ENCODE data around the gene MOCS2. TPM values are rescaled to one million over a fixed set of nuclear protein-coding genes. Genes with fewer than 3 reads are reported as not detected.

The MOCS2 gene
- total RNA-seq, 1 experiment from 2014 or later: 14.4 TPM

GRCh38 chr5:53123702-53124101, 14.1 kb upstream of the MOCS2 start:
- Mint-ChIP-seq H3K36me3 (no peaks in the 10 kb centered on the region), H3K9me3 (peaks cover 11% of the 10 kb centered on the region), H3K27ac (no peak overlapping the region), H3K27me3 (ENCODE audit: low read depth) (no peaks in the 10 kb centered on the region), H3K4me3 (no peak overlapping the region), H3K4me1 (no peaks in the 10 kb centered on the region)
- DNase-seq (ENCODE audit: low spot score) (no peak), ATAC-seq (no peak)
- ChIA-PET POLR2A (no interaction called here), CTCF (no interaction called here)
- TF ChIP-seq PREB (CRISPR knock-in tag; IDR thresholded peaks at IDR 0.05; ENCODE audit: borderline replicate concordance) (no peak), RORB (CRISPR knock-in tag; IDR thresholded peaks at IDR 0.05) (no peak), TEAD1 (CRISPR knock-in tag; IDR thresholded peaks at IDR 0.05) (no peak), TEAD4 (CRISPR knock-in tag; IDR thresholded peaks at IDR 0.05) (no peak), USF2 (CRISPR knock-in tag; IDR thresholded peaks at IDR 0.05) (no peak), ATF1 (CRISPR knock-in tag; IDR thresholded peaks at IDR 0.05) (no peak)
- TF ChIP-seq, protein P1, sequence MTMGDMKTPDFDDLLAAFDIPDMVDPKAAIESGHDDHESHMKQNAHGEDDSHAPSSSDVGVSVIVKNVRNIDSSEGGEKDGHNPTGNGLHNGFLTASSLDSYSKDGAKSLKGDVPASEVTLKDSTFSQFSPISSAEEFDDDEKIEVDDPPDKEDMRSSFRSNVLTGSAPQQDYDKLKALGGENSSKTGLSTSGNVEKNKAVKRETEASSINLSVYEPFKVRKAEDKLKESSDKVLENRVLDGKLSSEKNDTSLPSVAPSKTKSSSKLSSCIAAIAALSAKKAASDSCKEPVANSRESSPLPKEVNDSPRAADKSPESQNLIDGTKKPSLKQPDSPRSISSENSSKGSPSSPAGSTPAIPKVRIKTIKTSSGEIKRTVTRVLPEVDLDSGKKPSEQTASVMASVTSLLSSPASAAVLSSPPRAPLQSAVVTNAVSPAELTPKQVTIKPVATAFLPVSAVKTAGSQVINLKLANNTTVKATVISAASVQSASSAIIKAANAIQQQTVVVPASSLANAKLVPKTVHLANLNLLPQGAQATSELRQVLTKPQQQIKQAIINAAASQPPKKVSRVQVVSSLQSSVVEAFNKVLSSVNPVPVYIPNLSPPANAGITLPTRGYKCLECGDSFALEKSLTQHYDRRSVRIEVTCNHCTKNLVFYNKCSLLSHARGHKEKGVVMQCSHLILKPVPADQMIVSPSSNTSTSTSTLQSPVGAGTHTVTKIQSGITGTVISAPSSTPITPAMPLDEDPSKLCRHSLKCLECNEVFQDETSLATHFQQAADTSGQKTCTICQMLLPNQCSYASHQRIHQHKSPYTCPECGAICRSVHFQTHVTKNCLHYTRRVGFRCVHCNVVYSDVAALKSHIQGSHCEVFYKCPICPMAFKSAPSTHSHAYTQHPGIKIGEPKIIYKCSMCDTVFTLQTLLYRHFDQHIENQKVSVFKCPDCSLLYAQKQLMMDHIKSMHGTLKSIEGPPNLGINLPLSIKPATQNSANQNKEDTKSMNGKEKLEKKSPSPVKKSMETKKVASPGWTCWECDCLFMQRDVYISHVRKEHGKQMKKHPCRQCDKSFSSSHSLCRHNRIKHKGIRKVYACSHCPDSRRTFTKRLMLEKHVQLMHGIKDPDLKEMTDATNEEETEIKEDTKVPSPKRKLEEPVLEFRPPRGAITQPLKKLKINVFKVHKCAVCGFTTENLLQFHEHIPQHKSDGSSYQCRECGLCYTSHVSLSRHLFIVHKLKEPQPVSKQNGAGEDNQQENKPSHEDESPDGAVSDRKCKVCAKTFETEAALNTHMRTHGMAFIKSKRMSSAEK (CRISPR knock-in tag; IDR thresholded peaks at IDR 0.05; ENCODE audit: borderline replicate concordance): no peak
- TF ChIP-seq, protein P2, sequence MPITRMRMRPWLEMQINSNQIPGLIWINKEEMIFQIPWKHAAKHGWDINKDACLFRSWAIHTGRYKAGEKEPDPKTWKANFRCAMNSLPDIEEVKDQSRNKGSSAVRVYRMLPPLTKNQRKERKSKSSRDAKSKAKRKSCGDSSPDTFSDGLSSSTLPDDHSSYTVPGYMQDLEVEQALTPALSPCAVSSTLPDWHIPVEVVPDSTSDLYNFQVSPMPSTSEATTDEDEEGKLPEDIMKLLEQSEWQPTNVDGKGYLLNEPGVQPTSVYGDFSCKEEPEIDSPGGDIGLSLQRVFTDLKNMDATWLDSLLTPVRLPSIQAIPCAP (CRISPR knock-in tag; IDR thresholded peaks at IDR 0.05): no peak

DNA sequence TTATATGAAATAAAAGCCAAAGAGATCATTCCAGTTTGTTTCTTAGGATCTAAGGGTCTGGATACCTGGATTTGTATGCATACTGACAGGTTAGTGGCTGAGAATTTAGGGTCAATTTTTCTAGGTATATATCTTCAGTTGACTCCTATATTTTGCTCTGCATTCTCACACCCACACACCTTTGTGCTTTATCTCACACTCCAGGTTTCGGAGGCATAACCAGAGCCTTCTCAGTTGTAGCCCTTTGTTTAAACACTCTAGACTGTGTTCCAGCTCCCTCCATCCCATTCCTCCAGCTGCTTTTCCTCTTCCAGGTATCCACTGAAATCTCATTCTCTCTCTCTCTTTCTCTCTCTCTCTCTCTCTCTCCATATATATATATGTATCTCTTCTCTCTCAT, 10.6 kb upstream of the MOCS2 start:
- Mint-ChIP-seq H3K27ac (no peak overlapping the region), H3K4me3 (no peak overlapping the region), H3K36me3 (no peaks in the 10 kb centered on the region), H3K27me3 (ENCODE audit: low read depth) (no peaks in the 10 kb centered on the region; the same call in 1 of the 2 replicates), H3K4me1 (no peaks in the 10 kb centered on the region), H3K9me3 (no peaks in the 10 kb centered on the region)
- TF ChIP-seq, protein P3, sequence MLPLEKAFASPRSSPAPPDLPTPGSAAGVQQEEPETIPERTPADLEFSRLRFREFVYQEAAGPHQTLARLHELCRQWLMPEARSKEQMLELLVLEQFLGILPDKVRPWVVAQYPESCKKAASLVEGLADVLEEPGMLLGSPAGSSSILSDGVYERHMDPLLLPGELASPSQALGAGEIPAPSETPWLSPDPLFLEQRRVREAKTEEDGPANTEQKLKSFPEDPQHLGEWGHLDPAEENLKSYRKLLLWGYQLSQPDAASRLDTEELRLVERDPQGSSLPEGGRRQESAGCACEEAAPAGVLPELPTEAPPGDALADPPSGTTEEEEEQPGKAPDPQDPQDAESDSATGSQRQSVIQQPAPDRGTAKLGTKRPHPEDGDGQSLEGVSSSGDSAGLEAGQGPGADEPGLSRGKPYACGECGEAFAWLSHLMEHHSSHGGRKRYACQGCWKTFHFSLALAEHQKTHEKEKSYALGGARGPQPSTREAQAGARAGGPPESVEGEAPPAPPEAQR (CRISPR knock-in tag; IDR thresholded peaks at IDR 0.05): no peak
- CTCF ChIA-PET: no interaction called here
- no peak for ATAC-seq
- POLR2A ChIA-PET: no interaction called here
- no peak for DNase-seq (ENCODE audit: low spot score)

DNA sequence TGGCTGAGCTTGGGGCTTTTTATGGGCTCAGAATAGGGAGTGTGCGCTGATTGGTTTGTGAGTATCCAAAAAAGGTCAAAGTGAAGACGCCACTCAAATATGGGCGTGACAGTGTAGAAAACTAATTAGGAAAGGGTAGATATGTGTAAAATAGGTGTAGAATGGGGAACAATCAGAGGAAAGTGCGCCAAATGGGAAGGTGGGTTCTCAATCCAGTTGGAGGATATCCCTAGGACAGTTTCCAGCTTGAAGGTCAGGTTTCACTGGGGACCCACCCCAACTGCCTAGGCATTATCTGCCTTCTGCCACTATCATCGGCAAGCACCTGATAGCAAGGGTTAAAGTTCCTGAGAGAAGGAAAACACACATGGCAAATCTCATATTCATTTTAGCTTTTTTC, 9.3 kb upstream of the MOCS2 start:
- Mint-ChIP-seq H3K4me3 (no peak overlapping the region), H3K4me1 (peaks cover 8% of the 10 kb centered on the region), H3K27ac (no peak overlapping the region), H3K9me3 (no peaks in the 10 kb centered on the region), H3K36me3 (no peaks in the 10 kb centered on the region), H3K27me3 (ENCODE audit: low read depth) (no peaks in the 10 kb centered on the region; the same call in 1 of the 2 replicates)
- CTCF ChIA-PET: interaction anchor here (1.5 kb wide), 1 partner anchor 170 kb away, joined by 4 read pairs; no protein-coding TSS in a partner anchor
- DNase-seq (ENCODE audit: low spot score) (no peak), ATAC-seq (no peak)
- POLR2A ChIA-PET: no interaction called here
- TF ChIP-seq SP1 (CRISPR knock-in tag; conservative IDR thresholded peaks at IDR 0.05): no peak
- TF ChIP-seq AFF4 (CRISPR knock-in tag; IDR thresholded peaks at IDR 0.05; ENCODE audit: borderline replicate concordance): no peak
- no peak for TF ChIP-seq CREM (CRISPR knock-in tag; IDR thresholded peaks at IDR 0.05)

Data from WTC11 (cell line).